Hepatocyte (in vitro differentiated cells): ENCODE results near the gene GPER1. TPM values are rescaled to one million over a fixed set of nuclear protein-coding genes. Genes with fewer than 3 reads are reported as not detected.
"Not testable (repeated sequence)": the region's sequence is repeated elsewhere in the genome, so short reads cannot be mapped to it uniquely, and the experiment has no call there.

Source experiments
- DNase-seq: peaks from one replicate; pipeline ENCODE4 v3.0.0-alpha.2; 2016; ENCODE audit warnings: low spot score
- H2AFZ ChIP-seq: fragments of 200-600 bp; sonication (generic); 2 replicates; pipeline ENCODE4 v1.6.0; 2016; ENCODE audit warnings: antibody characterized with exemption, mild to moderate bottlenecking
- H3K27ac ChIP-seq: fragments of 200-600 bp; sonication (generic); 2 replicates; pipeline ENCODE4 v1.5.1; 2016; ENCODE audit warnings: mild to moderate bottlenecking
- H3K27me3 ChIP-seq: fragments of 200-600 bp; sonication (generic); 2 replicates; pipeline ENCODE4 v1.6.1; 2016
- H3K36me3 ChIP-seq: fragments of 200-600 bp; sonication (generic); replicated peaks from 2 replicates; pipeline ENCODE4 v1.5.1; 2016; ENCODE audit warnings: low read depth; ENCODE audit not compliant: insufficient read depth
- H3K4me1 ChIP-seq: fragments of 200-600 bp; sonication (generic); 2 replicates; pipeline ENCODE4 v1.5.1; 2016; ENCODE audit warnings: mild to moderate bottlenecking, moderate library complexity; ENCODE audit not compliant: insufficient read depth
- H3K4me2 ChIP-seq: fragments of 200-600 bp; sonication (generic); 2 replicates; pipeline ENCODE4 v1.6.0; 2016
- H3K4me3 ChIP-seq: fragments of 200-600 bp; sonication (generic); 2 replicates; pipeline ENCODE4 v1.5.1; 2016; ENCODE audit warnings: mild to moderate bottlenecking
- H3K79me2 ChIP-seq: fragments of 200-600 bp; sonication (generic); 2 replicates; pipeline ENCODE4 v1.6.0; 2017; ENCODE audit warnings: mild to moderate bottlenecking
- H3K9me2 ChIP-seq: fragments of 200-600 bp; sonication (generic); replicated peaks from 2 replicates; pipeline ENCODE4 v1.6.0; 2017; ENCODE audit warnings: mild to moderate bottlenecking; ENCODE audit not compliant: insufficient read depth
- H3K9me3 ChIP-seq: fragments of 200-600 bp; sonication (generic); 2 replicates; pipeline ENCODE4 v1.5.1; 2016; ENCODE audit warnings: low read depth, mild to moderate bottlenecking
- H4K20me1 ChIP-seq: fragments of 200-600 bp; sonication (generic); 2 replicates; pipeline ENCODE4 v1.6.0; 2016; ENCODE audit warnings: mild to moderate bottlenecking; ENCODE audit not compliant: insufficient read depth, poor library complexity, severe bottlenecking
- EZH2 ChIP-seq: fragments of 200-600 bp; sonication (generic); IDR thresholded peaks from 2 replicates; pipeline ENCODE4 v1.6.1; 2016; ENCODE audit warnings: antibody characterized with exemption, mild to moderate bottlenecking, borderline replicate concordance
- EZH2phosphoT487 ChIP-seq: fragments of 200-600 bp; sonication (generic); IDR thresholded peaks from one replicate; pipeline ENCODE4 v1.6.1; 2018; ENCODE audit warnings: antibody characterized with exemption, mild to moderate bottlenecking, low read depth, moderate library complexity; ENCODE audit not compliant: unreplicated experiment, severe bottlenecking
- WGBS: methylation state at CpG from one replicate; pipeline ENCODE4 v1.1.6; 2016; ENCODE audit warnings: low lambda C conversion rate; ENCODE audit errors: missing lambda C conversion rate; 5-methylcytosine and 5-hydroxymethylcytosine counted together
- polyA plus RNA-seq: library from polyadenylated mRNA; unstranded; fragments of >200 nt; fragmentation: Nextera tagmentation; extraction: Ambion mirVana; gene quantifications from 2 replicates; pipeline ENCODE4 v1.2.1, GENCODE V29; 2016
- total RNA-seq: library from RNA; depleted of rRNA; stranded (reverse); fragments of >200 nt; gene quantifications from 2 replicates; pipeline ENCODE4 v1.2.3, GENCODE V29; 2014
- TF ChIP-seq, protein P1 (sequence below): fragments of 200-600 bp; sonication (generic); IDR thresholded peaks from 2 replicates; pipeline ENCODE4 v1.5.1; 2016; ENCODE audit warnings: antibody characterized with exemption, mild to moderate bottlenecking; ENCODE audit not compliant: poor library complexity

Gene GPER1
- total and polyA plus RNA-seq, 2 experiments from 2014 or later: 4.5 to 11.1 TPM

DNA sequence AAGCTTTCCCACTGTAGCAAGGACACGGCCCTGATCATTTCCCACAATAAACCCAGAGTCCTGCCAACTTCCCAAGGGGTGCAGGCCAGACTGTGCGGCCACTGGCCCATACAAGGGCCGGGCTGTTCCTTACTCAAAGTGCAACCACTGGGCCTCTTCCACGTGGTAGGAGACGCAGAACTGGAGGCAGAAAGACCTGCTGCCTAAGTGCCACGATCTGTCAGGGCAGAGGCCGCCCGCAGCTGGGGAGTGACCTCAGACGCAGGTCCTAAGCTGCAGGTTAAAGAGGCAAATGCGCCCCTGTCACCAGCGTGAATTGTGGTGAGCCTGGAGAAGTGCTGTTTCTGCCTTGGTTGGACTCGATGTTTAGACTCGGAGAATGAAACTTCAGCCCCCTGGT lies 26.2 kb downstream of the GPER1 start:
- WGBS: 97% methylated on average over 13 of the region's 13 CpGs

GRCh38 chr7:1114505-1114904 lies 26.6 kb downstream of the GPER1 start:
- H3K4me1 ChIP-seq: no peaks in the 10 kb centered on the region
- H2AFZ ChIP-seq: no peak overlapping the region
- no peaks in the 10 kb centered on the region for H3K9me2 ChIP-seq
- H3K27ac ChIP-seq: no peak overlapping the region
- H4K20me1 ChIP-seq: no peaks in the 10 kb centered on the region
- H3K27me3 ChIP-seq: no peaks in the 10 kb centered on the region
- WGBS: 94% methylated on average over 19 of the region's 19 CpGs
- no peaks in the 10 kb centered on the region for H3K9me3 ChIP-seq
- H3K4me2 ChIP-seq: no peak overlapping the region
- H3K36me3 ChIP-seq: no peaks in the 10 kb centered on the region
- H3K79me2 ChIP-seq: peaks cover 4% of the 10 kb centered on the region
- H3K4me3 ChIP-seq: no peak overlapping the region
- TF ChIP-seq, protein P1, sequence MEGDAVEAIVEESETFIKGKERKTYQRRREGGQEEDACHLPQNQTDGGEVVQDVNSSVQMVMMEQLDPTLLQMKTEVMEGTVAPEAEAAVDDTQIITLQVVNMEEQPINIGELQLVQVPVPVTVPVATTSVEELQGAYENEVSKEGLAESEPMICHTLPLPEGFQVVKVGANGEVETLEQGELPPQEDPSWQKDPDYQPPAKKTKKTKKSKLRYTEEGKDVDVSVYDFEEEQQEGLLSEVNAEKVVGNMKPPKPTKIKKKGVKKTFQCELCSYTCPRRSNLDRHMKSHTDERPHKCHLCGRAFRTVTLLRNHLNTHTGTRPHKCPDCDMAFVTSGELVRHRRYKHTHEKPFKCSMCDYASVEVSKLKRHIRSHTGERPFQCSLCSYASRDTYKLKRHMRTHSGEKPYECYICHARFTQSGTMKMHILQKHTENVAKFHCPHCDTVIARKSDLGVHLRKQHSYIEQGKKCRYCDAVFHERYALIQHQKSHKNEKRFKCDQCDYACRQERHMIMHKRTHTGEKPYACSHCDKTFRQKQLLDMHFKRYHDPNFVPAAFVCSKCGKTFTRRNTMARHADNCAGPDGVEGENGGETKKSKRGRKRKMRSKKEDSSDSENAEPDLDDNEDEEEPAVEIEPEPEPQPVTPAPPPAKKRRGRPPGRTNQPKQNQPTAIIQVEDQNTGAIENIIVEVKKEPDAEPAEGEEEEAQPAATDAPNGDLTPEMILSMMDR: no peak
- no peak for TF ChIP-seq EZH2
- no peak for TF ChIP-seq EZH2phosphoT487
- DNase-seq: no peak

More for the DNA sequence above, 26.2 kb downstream of the GPER1 start:
- DNase-seq: no peak
- no peaks in the 10 kb centered on the region for H3K9me2 ChIP-seq
- H3K27ac ChIP-seq: no peak overlapping the region
- TF ChIP-seq, protein P1: no peak
- TF ChIP-seq EZH2phosphoT487: no peak
- TF ChIP-seq EZH2: no peak
- no peak overlapping the region for H2AFZ ChIP-seq
- no peak overlapping the region for H3K4me3 ChIP-seq
- peaks cover 2% of the 10 kb centered on the region for H3K79me2 ChIP-seq
- H3K36me3 ChIP-seq: no peaks in the 10 kb centered on the region
- H3K4me2 ChIP-seq: no peak overlapping the region
- H3K27me3 ChIP-seq: no peaks in the 10 kb centered on the region
- H4K20me1 ChIP-seq: no peaks in the 10 kb centered on the region
- no peaks in the 10 kb centered on the region for H3K4me1 ChIP-seq
- H3K9me3 ChIP-seq: no peaks in the 10 kb centered on the region

DNA sequence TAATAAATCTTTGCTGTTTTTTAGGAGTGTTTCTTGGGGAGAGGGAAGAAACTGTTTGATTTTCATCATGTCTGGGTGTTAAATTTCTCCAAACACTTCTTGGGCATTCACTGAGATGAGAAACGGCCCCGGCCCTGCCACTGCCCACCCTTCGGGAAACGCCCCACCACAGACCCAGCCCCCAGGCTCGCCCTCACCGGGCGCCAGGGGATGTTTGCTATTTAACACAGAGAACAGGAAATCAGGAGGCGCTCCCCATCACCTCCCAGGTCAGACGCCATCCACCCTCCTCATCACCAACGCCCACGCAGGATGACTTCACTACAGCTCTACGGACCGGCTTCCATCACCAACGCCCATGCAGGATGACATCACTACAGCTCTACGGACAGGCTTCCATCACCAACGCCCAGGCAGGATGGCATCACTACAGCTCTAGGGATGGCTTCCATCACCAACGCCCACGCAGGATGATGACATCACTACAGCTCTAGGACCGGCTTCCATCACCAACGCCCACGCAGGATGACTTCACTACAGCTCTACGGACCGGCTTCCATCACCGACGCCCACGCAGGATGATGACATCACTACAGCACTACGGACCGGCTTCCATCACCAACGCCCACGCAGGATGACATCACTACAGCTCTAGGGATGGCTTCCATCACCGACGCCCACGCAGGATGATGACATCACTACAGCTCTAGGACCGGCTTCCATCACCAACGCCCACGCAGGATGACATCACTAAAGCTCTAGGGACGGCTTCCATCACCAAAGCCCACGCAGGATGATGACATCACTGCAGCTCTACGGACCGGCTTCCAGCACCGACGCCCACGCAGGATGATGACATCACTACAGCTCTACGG lies 27.5 kb downstream of the GPER1 start:
- not testable (repeated sequence) for H3K4me1 ChIP-seq, H3K4me2 ChIP-seq, H3K79me2 ChIP-seq, H3K27me3 ChIP-seq, H3K4me3 ChIP-seq, DNase-seq, H3K9me2 ChIP-seq, H2AFZ ChIP-seq, H3K27ac ChIP-seq, H3K9me3 ChIP-seq, H3K36me3 ChIP-seq, H4K20me1 ChIP-seq
- 98% methylated on average over 18 of the region's 44 CpGs for WGBS

DNA sequence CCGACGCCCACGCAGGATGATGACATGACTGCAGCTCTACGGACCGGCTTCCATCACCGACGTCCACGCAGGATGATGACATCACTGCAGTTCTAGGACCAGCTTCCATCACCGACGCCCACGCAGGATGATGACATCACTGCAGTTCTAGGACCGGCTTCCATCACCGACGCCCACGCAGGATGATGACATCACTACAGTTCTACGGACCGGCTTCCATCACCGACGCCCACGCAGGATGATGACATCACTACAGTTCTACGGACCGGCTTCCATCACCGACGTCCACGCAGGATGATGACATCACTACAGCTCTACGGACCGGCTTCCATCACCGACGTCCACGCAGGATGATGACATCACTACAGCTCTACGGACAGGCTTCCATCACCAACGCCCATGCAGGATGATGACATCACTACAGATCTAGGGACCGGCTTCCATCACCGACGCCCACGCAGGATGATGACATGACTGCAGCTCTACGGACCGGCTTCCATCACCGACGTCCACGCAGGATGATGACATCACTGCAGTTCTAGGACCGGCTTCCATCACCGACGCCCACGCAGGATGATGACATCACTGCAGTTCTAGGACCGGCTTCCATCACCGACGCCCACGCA lies 28.6 kb downstream of the GPER1 start:
- not testable (repeated sequence) for H3K79me2 ChIP-seq, H3K4me1 ChIP-seq, H4K20me1 ChIP-seq, DNase-seq, H3K27me3 ChIP-seq, H3K36me3 ChIP-seq, H3K9me3 ChIP-seq, H3K9me2 ChIP-seq, H3K4me3 ChIP-seq, H3K4me2 ChIP-seq, H3K27ac ChIP-seq, H2AFZ ChIP-seq
- WGBS: 100% methylated on average over 1 of the region's 49 CpGs
